RWPE2 (cell line): ENCODE measurements around the gene CASK.

Experiments
- ATAC-seq: fragments of 200-7000 bp; cut with Tn5 transposase; 3 replicates; pipeline ENCODE4 v1.9.1; 2021; ENCODE audit warnings: low read depth
- DNase-seq: peaks from one replicate; pipeline ENCODE4 v3.0.0-alpha.2; 2020; ENCODE audit warnings: low spot score
- H3K27ac ChIP-seq: fragments of 450-650 bp; 2 replicates; pipeline ENCODE4 v1.5.1; 2017; ENCODE audit warnings: mild to moderate bottlenecking; ENCODE audit not compliant: poor library complexity, severe bottlenecking
- H3K27me3 ChIP-seq: fragments of 250-450 bp; sonication (Bioruptor Pico); 2 replicates; pipeline ENCODE4 v1.5.1; 2021; ENCODE audit warnings: mild to moderate bottlenecking, moderate library complexity; ENCODE audit not compliant: insufficient read depth, poor library complexity, severe bottlenecking
- H3K36me3 ChIP-seq: fragments of 250-450 bp; sonication (Bioruptor Pico); 2 replicates; pipeline ENCODE4 v1.5.1; 2020; ENCODE audit warnings: low read depth, mild to moderate bottlenecking, moderate library complexity
- H3K4me1 ChIP-seq: fragments of 250-450 bp; sonication (Bioruptor Pico); 2 replicates; pipeline ENCODE4 v1.5.1; 2021; ENCODE audit warnings: mild to moderate bottlenecking, moderate library complexity; ENCODE audit not compliant: insufficient read depth, poor library complexity, severe bottlenecking
- H3K4me3 ChIP-seq: fragments of 250-450 bp; sonication (Bioruptor Pico); 2 replicates; pipeline ENCODE4 v1.5.1; 2021; ENCODE audit warnings: mild to moderate bottlenecking, moderate library complexity; ENCODE audit not compliant: severe bottlenecking
- H3K9me3 ChIP-seq: fragments of 250-450 bp; sonication (Bioruptor Pico); 2 replicates; pipeline ENCODE4 v1.5.1; 2021; ENCODE audit warnings: mild to moderate bottlenecking, moderate library complexity; ENCODE audit not compliant: severe bottlenecking
- TF ChIP-seq, protein P1 (sequence below): fragments of 450-650 bp; IDR thresholded peaks from one replicate; pipeline ENCODE4 v1.5.1; 2017; ENCODE audit warnings: mild to moderate bottlenecking, moderate library complexity; ENCODE audit not compliant: poor library complexity, severe bottlenecking

The CASK gene

GRCh38 chrX:41519468-41519867 lies 403.9 kb downstream of the CASK start:
- DNase-seq = no peak
- H3K27me3 ChIP-seq = no peaks in the 10 kb centered on the region
- H3K36me3 ChIP-seq = no peaks in the 10 kb centered on the region
- no peaks in the 10 kb centered on the region for H3K9me3 ChIP-seq
- ATAC-seq = no peak
- TF ChIP-seq, protein P1, sequence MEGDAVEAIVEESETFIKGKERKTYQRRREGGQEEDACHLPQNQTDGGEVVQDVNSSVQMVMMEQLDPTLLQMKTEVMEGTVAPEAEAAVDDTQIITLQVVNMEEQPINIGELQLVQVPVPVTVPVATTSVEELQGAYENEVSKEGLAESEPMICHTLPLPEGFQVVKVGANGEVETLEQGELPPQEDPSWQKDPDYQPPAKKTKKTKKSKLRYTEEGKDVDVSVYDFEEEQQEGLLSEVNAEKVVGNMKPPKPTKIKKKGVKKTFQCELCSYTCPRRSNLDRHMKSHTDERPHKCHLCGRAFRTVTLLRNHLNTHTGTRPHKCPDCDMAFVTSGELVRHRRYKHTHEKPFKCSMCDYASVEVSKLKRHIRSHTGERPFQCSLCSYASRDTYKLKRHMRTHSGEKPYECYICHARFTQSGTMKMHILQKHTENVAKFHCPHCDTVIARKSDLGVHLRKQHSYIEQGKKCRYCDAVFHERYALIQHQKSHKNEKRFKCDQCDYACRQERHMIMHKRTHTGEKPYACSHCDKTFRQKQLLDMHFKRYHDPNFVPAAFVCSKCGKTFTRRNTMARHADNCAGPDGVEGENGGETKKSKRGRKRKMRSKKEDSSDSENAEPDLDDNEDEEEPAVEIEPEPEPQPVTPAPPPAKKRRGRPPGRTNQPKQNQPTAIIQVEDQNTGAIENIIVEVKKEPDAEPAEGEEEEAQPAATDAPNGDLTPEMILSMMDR = no peak
- H3K27ac ChIP-seq = no peak overlapping the region
- H3K4me1 ChIP-seq = no peaks in the 10 kb centered on the region
- no peak overlapping the region for H3K4me3 ChIP-seq

DNA sequence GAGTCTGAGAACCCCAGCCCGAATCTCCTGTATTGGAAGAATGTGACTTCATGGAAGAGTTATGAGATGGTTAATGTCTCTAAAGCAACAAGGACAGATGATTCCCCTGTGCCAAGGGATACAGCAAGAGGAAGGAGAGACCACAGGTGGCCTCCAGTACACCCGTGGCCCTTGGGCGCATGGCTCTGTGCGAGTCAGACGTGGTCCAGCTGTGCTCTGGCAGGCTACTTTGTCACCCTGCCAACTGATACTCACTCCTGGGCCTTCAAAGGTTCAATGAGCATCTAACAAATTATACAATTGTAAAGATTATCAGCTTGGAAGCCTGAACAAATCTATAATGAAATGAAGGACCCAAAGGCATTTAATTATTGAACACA lies 404.5 kb downstream of the CASK start:
- Histone ChIP-seq H3K36me3 (no peaks in the 10 kb centered on the region), H3K4me3 (no peak overlapping the region), H3K9me3 (no peaks in the 10 kb centered on the region), H3K4me1 (no peaks in the 10 kb centered on the region), H3K27ac (no peak overlapping the region), H3K27me3 (no peaks in the 10 kb centered on the region)
- ATAC-seq = no peak
- TF ChIP-seq, protein P1 = no peak
- DNase-seq = no peak

DNA sequence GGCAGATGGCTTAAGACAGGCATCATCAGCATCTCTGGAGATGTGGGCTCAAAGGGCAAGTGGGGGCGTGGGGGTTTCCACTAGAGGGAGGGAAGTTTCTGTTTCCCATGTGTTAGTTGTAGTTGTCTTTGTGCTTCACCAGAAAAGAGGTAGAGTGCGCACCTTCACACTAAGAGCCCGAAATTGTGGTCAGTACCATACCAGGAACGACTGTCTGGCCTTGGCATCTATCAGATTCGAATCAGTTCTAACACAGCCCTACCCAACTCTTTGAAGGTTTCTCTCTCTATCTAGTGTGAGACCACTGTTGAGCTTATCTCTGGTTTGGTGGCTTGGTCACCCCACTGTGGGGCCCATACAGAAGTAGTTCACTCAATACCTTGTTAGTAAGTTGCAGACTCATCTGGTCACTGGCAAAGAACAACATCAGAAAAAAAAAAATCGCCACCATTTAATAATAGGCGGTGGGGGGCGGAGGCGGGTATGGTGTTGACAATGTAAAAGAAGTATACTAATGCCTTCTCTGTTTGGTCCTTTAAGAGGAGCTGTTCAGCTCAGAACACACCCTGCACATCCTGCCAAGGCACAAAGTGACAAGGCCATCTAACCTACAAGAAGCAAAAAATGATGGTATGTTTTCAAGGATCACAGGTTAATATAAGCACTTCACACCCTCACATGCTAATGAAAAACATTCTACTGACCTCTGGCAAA lies 405.1 kb downstream of the CASK start:
- no peak for DNase-seq
- Histone ChIP-seq H3K4me3 (no peak overlapping the region), H3K27me3 (no peaks in the 10 kb centered on the region), H3K9me3 (no peaks in the 10 kb centered on the region), H3K27ac (no peak overlapping the region), H3K4me1 (no peaks in the 10 kb centered on the region), H3K36me3 (no peaks in the 10 kb centered on the region)
- no peak for ATAC-seq
- TF ChIP-seq, protein P1 = no peak

GRCh38 chrX:41516999-41517765 lies 406.2 kb downstream of the CASK start:
- no peaks in the 10 kb centered on the region for H3K27me3 ChIP-seq
- H3K9me3 ChIP-seq = no peaks in the 10 kb centered on the region
- H3K36me3 ChIP-seq = no peaks in the 10 kb centered on the region
- TF ChIP-seq, protein P1 = no peak
- no peak overlapping the region for H3K4me3 ChIP-seq
- H3K27ac ChIP-seq = no peak overlapping the region
- H3K4me1 ChIP-seq = no peaks in the 10 kb centered on the region
- ATAC-seq (no peak), DNase-seq (no peak)

GRCh38 chrX:41516456-41516855 lies 406.9 kb downstream of the CASK start:
- Histone ChIP-seq H3K9me3 (no peaks in the 10 kb centered on the region), H3K27me3 (no peaks in the 10 kb centered on the region), H3K36me3 (no peaks in the 10 kb centered on the region), H3K4me3 (no peak overlapping the region), H3K27ac (no peak overlapping the region), H3K4me1 (no peaks in the 10 kb centered on the region)
- DNase-seq (no peak), ATAC-seq (no peak)
- TF ChIP-seq, protein P1 = no peak
